H9 (cell line): ENCODE measurements around the gene THSD7B. TPM values are rescaled to one million over a fixed set of nuclear protein-coding genes. Genes with fewer than 3 reads are reported as not detected.

ENCODE experiments used
- DNase-seq: peaks from one replicate; pipeline ENCODE4 v3.0.0-alpha.2; 2017
- H2AFZ ChIP-seq: one replicate; pipeline ENCODE4 v1.6.1; 2013; ENCODE audit warnings: mild to moderate bottlenecking, low read length, control low read depth, moderate library complexity
- H2AK5ac ChIP-seq: 2 replicates; pipeline ENCODE4 v1.6.1; 2013; ENCODE audit warnings: low read length, control low read depth, mixed read lengths; ENCODE audit not compliant: insufficient read length
- H2BK120ac ChIP-seq: one replicate; pipeline ENCODE4 v1.6.1; 2013; ENCODE audit warnings: low read depth, mild to moderate bottlenecking, low read length, control low read depth, inconsistent platforms; ENCODE audit not compliant: poor library complexity, severe bottlenecking
- H2BK12ac ChIP-seq: 2 replicates; pipeline ENCODE4 v1.6.1; 2013; ENCODE audit warnings: low read length, control low read depth, mixed read lengths, low read depth; ENCODE audit not compliant: insufficient read length
- H2BK15ac ChIP-seq: 2 replicates; pipeline ENCODE4 v1.6.1; 2013; ENCODE audit warnings: low read depth, low read length, control low read depth
- H2BK20ac ChIP-seq: one replicate; pipeline ENCODE4 v1.6.1; 2013; ENCODE audit warnings: low read depth, mild to moderate bottlenecking, low read length, control low read depth, inconsistent platforms; ENCODE audit not compliant: poor library complexity, severe bottlenecking
- H2BK5ac ChIP-seq: 2 replicates; pipeline ENCODE4 v1.6.1; 2013; ENCODE audit warnings: low read length, control low read depth, mixed read lengths; ENCODE audit not compliant: insufficient read length
- H3K14ac ChIP-seq: 2 replicates; pipeline ENCODE4 v1.6.1; 2013; ENCODE audit warnings: low read length, control low read depth; ENCODE audit not compliant: insufficient read depth
- H3K18ac ChIP-seq: 2 replicates; pipeline ENCODE4 v1.6.1; 2013; ENCODE audit warnings: low read depth, mild to moderate bottlenecking, mixed read lengths, low read length, control low read depth; ENCODE audit not compliant: insufficient read length
- H3K23ac ChIP-seq: 2 replicates; pipeline ENCODE4 v1.6.1; 2013; ENCODE audit warnings: low read length, control low read depth, mixed read lengths, low read depth; ENCODE audit not compliant: insufficient read length
- H3K23me2 ChIP-seq: 2 replicates; pipeline ENCODE4 v1.6.1; 2013; ENCODE audit warnings: low read depth, mild to moderate bottlenecking, mixed read lengths, low read length, control low read depth; ENCODE audit not compliant: insufficient read length, poor library complexity, severe bottlenecking
- H3K27ac ChIP-seq: 2 replicates; pipeline ENCODE4 v1.5.1; 2013; ENCODE audit warnings: low read length, control low read depth, mixed read lengths, low read depth; ENCODE audit not compliant: insufficient read length
- H3K27me3 ChIP-seq: 2 replicates; pipeline ENCODE4 v1.6.1; 2013; ENCODE audit warnings: low read length, control low read depth, inconsistent platforms; ENCODE audit not compliant: insufficient read depth
- H3K4ac ChIP-seq: 2 replicates; pipeline ENCODE4 v1.6.1; 2013; ENCODE audit warnings: low read depth, mild to moderate bottlenecking, control low read depth, inconsistent platforms, low read length, moderate library complexity
- H3K4me1 ChIP-seq: 2 replicates; pipeline ENCODE4 v1.6.1; 2013; ENCODE audit warnings: low read length, control low read depth, inconsistent platforms; ENCODE audit not compliant: insufficient read depth
- H3K4me2 ChIP-seq: 2 replicates; pipeline ENCODE4 v1.6.1; 2013; ENCODE audit warnings: low read length, control low read depth, mixed read lengths; ENCODE audit not compliant: insufficient read length, insufficient read depth
- H3K56ac ChIP-seq: 2 replicates; pipeline ENCODE4 v1.6.1; 2013; ENCODE audit warnings: low read depth, mild to moderate bottlenecking, mixed read lengths, low read length, control low read depth; ENCODE audit not compliant: insufficient read length
- H3K79me1 ChIP-seq: 2 replicates; pipeline ENCODE4 v1.6.1; 2013; ENCODE audit warnings: low read depth, mild to moderate bottlenecking, moderate library complexity, low read length, control low read depth, inconsistent platforms; ENCODE audit not compliant: insufficient read depth, poor library complexity, severe bottlenecking
- H3K79me2 ChIP-seq: 2 replicates; pipeline ENCODE4 v1.6.1; 2013; ENCODE audit warnings: low read length, control low read depth, inconsistent platforms; ENCODE audit not compliant: insufficient read depth
- H3K9ac ChIP-seq: 2 replicates; pipeline ENCODE4 v1.6.1; 2013; ENCODE audit warnings: low read length, control low read depth, mixed read lengths; ENCODE audit not compliant: insufficient read length; ENCODE audit errors: extremely low read depth
- H3K9me3 ChIP-seq: one replicate; pipeline ENCODE4 v1.6.1; 2013; ENCODE audit warnings: low read depth, low read length, inconsistent platforms; ENCODE audit not compliant: control insufficient read depth
- H3T11ph ChIP-seq: one replicate; pipeline ENCODE4 v1.6.1; 2013; ENCODE audit warnings: mild to moderate bottlenecking, low read length, control low read depth, inconsistent platforms
- H4K20me1 ChIP-seq: one replicate; pipeline ENCODE4 v1.6.1; 2013; ENCODE audit not compliant: control insufficient read depth, insufficient read length, insufficient read depth
- H4K5ac ChIP-seq: 2 replicates; pipeline ENCODE4 v1.6.1; 2013; ENCODE audit warnings: low read depth, mild to moderate bottlenecking, mixed read lengths, low read length, control low read depth; ENCODE audit not compliant: insufficient read length
- H4K8ac ChIP-seq: replicated peaks from 2 replicates; pipeline ENCODE4 v1.6.1; 2013; ENCODE audit warnings: low read length, control low read depth, mixed read lengths, low read depth; ENCODE audit not compliant: insufficient read length
- H4K91ac ChIP-seq: 2 replicates; pipeline ENCODE4 v1.6.1; 2013; ENCODE audit warnings: low read depth, mild to moderate bottlenecking, moderate library complexity, mixed read lengths, low read length, control low read depth; ENCODE audit not compliant: insufficient read length
- H3K27ac Mint-ChIP-seq, 3 experiments: 2 replicates in 2 of 3; 3 replicates in 1 of 3; pipeline ENCODE4 v1.8.0; 2020 to 2021; ENCODE audit warnings: mixed read lengths in 3 of 3, mild to moderate bottlenecking in 1 of 3, moderate library complexity in 1 of 3
- H3K27me3 Mint-ChIP-seq: 2 replicates; pipeline ENCODE4 v1.8.0; 2021; ENCODE audit warnings: low read depth, mild to moderate bottlenecking, moderate library complexity, mixed read lengths
- H3K36me3 Mint-ChIP-seq, 3 experiments: 2 replicates in 2 of 3; 3 replicates in 1 of 3; pipeline ENCODE4 v1.8.0; 2020 to 2021; ENCODE audit warnings: low read depth in 3 of 3, mixed read lengths in 3 of 3; ENCODE audit not compliant: insufficient read depth in 1 of 3
- H3K4me1 Mint-ChIP-seq, 2 experiments: 2 replicates each; pipeline ENCODE4 v1.8.0; 2020; ENCODE audit warnings: mixed read lengths in 2 of 2
- H3K4me3 Mint-ChIP-seq, 2 experiments: 2 replicates in 1 of 2; 3 replicates in 1 of 2; pipeline ENCODE4 v1.8.0; 2020 to 2021; ENCODE audit warnings: mild to moderate bottlenecking in 2 of 2, mixed read lengths in 2 of 2, moderate library complexity in 1 of 2
- H3K9me3 Mint-ChIP-seq, 2 experiments: 2 replicates in 1 of 2; 3 replicates in 1 of 2; pipeline ENCODE4 v1.8.0; 2020; ENCODE audit warnings: mild to moderate bottlenecking in 2 of 2, mixed read lengths in 2 of 2, moderate library complexity in 1 of 2
- WGBS: extraction: QIAGEN DNeasy Blood & Tissue Kit; methylation state at CpG from one replicate; pipeline ENCODE4 v1.1.7; 2013; ENCODE audit warnings: missing lambda C conversion rate, low lambda C conversion rate, mixed read lengths; ENCODE audit not compliant: insufficient read length; ENCODE audit errors: extremely low coverage; 5-methylcytosine and 5-hydroxymethylcytosine counted together
- total RNA-seq: library from RNA; stranded (reverse); gene quantifications from 2 replicates; pipeline ENCODE4 v1.2.1, GENCODE V29; 2021
- TF ChIP-seq, protein P1 (sequence below): fragments of 200-600 bp; sonication (generic); conservative IDR thresholded peaks from 3 replicates; pipeline ENCODE4 v1.8.0; 2021; ENCODE audit warnings: antibody characterized with exemption, mild to moderate bottlenecking

The THSD7B gene
- total RNA-seq, 1 experiment from 2014 or later: 0.85 TPM

DNA sequence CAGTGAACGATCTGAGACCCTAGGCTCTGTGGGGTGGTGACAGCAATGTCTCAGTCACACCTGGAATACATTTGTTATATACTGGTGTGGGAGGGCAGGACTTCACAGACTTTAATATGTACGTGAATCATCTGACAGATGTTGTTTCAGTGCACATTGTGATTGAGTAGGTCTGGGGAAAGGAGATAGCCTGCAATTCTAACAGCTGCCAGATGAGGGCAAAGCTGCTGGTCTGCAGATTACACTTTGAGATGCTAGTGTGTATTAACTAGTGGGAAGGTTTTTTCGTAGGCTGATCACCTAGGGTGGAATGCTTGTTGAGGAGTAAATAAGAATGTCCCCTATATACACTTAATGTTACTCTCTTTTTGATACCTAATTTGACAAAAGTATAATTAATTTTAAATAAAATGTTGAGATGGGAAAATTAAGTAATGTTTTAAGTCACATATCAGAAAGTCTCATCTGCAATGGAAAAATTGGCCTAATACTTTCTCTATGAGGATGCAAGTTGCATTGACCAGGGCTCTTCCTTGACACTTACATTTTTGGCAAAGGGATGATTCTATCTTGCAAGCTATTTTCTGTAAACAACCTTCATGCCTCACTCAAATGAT, 702.0 kb downstream of the THSD7B start:
- Histone ChIP-seq H3K14ac (no peak overlapping the region), H3K9me3 (no peaks in the 10 kb centered on the region), H4K91ac (no peak overlapping the region), H3K27me3 (no peaks in the 10 kb centered on the region), H4K5ac (no peak overlapping the region), H3K27ac (no peak overlapping the region), H3K18ac (no peak overlapping the region), H2BK5ac (no peak overlapping the region), H3K4ac (no peak overlapping the region), H4K8ac (no peak overlapping the region), H2BK120ac (no peak overlapping the region), H3K9ac (no peak overlapping the region), H2BK20ac (no peak overlapping the region), H3T11ph (no peak overlapping the region), H4K20me1 (no peaks in the 10 kb centered on the region), H3K4me2 (no peak overlapping the region), H2AFZ (no peak overlapping the region), H3K4me1 (no peaks in the 10 kb centered on the region; the same call in 1 of the 2 replicates), H3K23ac (no peak overlapping the region), H3K79me2 (no peaks in the 10 kb centered on the region), H3K23me2 (no peaks in the 10 kb centered on the region), H2BK15ac (no peak overlapping the region), H2AK5ac (no peak overlapping the region), H2BK12ac (no peak overlapping the region), H3K79me1 (no peaks in the 10 kb centered on the region), H3K56ac (no peak overlapping the region)
- no CpG with 5 or more reads among the region's 3 CpGs for WGBS
- H3K27ac Mint-ChIP-seq: no peak overlapping the region
- peak; percentile 57 for DNase-seq
- no peak overlapping the region for H3K4me3 Mint-ChIP-seq
- no peaks in the 10 kb centered on the region for H3K27me3 Mint-ChIP-seq
- H3K4me1 Mint-ChIP-seq: peaks cover 7 to 10% of the 10 kb centered on the region in 2 experiments
- no peaks in the 10 kb centered on the region for H3K9me3 Mint-ChIP-seq
- TF ChIP-seq, protein P1, sequence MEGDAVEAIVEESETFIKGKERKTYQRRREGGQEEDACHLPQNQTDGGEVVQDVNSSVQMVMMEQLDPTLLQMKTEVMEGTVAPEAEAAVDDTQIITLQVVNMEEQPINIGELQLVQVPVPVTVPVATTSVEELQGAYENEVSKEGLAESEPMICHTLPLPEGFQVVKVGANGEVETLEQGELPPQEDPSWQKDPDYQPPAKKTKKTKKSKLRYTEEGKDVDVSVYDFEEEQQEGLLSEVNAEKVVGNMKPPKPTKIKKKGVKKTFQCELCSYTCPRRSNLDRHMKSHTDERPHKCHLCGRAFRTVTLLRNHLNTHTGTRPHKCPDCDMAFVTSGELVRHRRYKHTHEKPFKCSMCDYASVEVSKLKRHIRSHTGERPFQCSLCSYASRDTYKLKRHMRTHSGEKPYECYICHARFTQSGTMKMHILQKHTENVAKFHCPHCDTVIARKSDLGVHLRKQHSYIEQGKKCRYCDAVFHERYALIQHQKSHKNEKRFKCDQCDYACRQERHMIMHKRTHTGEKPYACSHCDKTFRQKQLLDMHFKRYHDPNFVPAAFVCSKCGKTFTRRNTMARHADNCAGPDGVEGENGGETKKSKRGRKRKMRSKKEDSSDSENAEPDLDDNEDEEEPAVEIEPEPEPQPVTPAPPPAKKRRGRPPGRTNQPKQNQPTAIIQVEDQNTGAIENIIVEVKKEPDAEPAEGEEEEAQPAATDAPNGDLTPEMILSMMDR: peak; percentile 83
- H3K36me3 Mint-ChIP-seq: no peaks in the 10 kb centered on the region
